ENCODE results near the gene DNAJC28.
A peak's percentile ranks its signal among the peaks of the same experiment; 100 is the strongest.

DNAJC28 gene

DNA sequence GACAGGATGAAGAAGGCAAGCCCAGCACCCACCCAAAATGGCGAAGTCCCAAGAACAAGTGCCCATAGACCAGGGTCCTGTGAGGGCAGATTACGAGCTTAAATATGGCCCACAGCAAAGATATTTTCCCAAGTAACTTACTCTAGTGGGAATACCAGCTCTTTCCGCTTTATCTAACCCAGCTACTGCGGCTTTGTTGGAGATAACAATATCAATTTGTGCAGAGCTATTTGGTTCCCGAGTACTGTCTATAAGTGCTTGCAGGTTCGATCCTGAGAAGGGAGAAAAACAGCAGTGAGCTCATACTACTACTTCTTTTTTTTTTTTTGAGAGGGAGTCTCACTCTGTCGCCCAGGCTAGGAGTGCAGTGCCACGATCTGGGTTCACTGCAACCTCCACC, 14.3 kb upstream of the DNAJC28 start:
- TF ChIP-seq, protein P1, sequence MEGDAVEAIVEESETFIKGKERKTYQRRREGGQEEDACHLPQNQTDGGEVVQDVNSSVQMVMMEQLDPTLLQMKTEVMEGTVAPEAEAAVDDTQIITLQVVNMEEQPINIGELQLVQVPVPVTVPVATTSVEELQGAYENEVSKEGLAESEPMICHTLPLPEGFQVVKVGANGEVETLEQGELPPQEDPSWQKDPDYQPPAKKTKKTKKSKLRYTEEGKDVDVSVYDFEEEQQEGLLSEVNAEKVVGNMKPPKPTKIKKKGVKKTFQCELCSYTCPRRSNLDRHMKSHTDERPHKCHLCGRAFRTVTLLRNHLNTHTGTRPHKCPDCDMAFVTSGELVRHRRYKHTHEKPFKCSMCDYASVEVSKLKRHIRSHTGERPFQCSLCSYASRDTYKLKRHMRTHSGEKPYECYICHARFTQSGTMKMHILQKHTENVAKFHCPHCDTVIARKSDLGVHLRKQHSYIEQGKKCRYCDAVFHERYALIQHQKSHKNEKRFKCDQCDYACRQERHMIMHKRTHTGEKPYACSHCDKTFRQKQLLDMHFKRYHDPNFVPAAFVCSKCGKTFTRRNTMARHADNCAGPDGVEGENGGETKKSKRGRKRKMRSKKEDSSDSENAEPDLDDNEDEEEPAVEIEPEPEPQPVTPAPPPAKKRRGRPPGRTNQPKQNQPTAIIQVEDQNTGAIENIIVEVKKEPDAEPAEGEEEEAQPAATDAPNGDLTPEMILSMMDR (conservative IDR thresholded peaks at IDR 0.05; ENCODE audit: low read length), result no peak
- DNase-seq (ENCODE audit: low read depth), result no peak
- H3K4me3 ChIP-seq (ENCODE audit: low read length), result no peak overlapping the region

DNA sequence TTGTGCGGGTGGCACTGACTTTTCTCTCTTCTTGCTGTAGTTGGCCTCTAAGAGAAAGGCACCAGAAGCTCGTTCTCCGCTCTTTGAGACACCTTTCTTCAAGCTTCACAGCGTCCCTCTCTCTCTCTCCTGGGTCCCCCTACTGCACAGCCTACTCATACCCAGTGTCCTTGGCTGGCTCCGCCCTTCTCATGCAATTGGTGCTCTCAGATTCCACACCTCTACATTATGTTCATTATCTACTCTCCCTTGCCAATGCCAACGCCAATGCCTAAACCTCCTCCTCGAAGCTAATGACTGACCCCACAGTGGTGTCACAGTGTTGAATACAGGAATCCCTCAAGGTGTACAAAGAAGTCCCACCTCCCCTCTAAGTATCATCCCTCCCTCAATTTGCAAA, 4.8 kb upstream of the DNAJC28 start:
- TF ChIP-seq, protein P1 (conservative IDR thresholded peaks at IDR 0.05; ENCODE audit: low read length), result no peak
- H3K4me3 ChIP-seq (ENCODE audit: low read length), result no peak overlapping the region
- DNase-seq (ENCODE audit: low read depth), result no peak

DNA sequence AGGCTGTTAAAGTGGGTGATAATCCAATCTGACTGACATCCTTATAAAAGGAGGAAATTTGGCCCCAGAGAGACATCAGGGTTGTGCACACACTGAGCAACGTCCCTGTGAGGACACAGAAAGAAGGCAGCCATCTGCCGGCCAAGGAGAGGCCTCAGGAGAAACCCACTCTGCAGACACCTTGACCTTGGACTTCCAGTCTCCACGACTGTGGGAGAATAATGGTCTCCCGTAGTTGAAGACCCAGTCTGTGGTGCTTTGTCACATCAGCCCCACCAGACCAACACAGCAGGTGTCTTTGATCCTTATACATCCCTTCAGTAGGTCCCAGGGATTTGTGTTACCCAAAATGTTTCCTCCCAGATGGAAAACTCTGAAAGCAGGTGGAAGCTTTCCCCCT, 4.2 kb upstream of the DNAJC28 start:
- TF ChIP-seq, protein P1 (conservative IDR thresholded peaks at IDR 0.05; ENCODE audit: low read length), result no peak
- DNase-seq (ENCODE audit: low read depth), result no peak

DNA sequence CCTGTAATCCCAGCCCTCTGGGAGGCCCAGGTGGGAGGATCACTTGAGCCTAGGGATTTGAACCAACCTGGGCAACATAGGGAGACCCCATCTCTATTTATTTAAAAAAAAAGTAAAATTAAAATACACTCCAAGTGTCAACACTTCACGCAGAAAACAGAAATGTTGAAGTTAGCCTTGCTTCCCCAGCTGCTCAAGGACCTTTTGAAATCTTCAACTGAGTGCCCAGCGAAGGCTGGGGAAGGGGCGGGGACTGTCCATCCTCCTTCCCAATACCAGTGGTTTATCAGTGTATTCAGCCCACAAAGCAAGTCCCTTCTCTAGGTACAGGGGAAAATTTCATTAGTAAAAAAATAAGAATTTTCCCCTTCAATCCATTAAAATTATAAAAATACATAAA, 2.2 kb upstream of the DNAJC28 start:
- DNase-seq (ENCODE audit: low read depth), result no peak
- TF ChIP-seq, protein P1 (conservative IDR thresholded peaks at IDR 0.05; ENCODE audit: low read length), result no peak
- H3K4me3 ChIP-seq (ENCODE audit: low read length), result no peak overlapping the region

More for the DNA sequence above, 4.2 kb upstream of the DNAJC28 start:
- no peak overlapping the region for H3K4me3 ChIP-seq (ENCODE audit: low read length)

DNA sequence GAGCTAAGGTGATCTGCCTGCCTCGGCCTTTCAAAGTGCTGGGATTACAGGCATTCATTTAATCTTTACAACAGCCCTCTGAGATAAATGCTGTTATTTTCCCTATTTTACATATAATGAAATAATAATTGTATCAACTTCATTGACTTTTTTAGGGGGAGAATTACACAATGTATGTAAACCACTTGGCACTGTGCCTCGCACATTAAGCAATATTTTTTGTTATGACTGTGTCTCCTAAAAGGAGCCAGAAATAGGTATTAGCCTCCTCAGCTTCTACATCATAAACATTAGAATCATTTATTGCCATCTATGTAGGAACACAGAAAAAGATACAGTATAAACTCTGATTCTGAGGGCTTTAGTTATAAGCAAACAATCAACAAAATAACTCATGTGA, 1.1 kb upstream of the DNAJC28 start:
- DNase-seq (ENCODE audit: low read depth), result peak; percentile 17
- TF ChIP-seq, protein P1 (conservative IDR thresholded peaks at IDR 0.05; ENCODE audit: low read length), result no peak
- H3K4me3 ChIP-seq (ENCODE audit: low read length), result no peak overlapping the region

DNA sequence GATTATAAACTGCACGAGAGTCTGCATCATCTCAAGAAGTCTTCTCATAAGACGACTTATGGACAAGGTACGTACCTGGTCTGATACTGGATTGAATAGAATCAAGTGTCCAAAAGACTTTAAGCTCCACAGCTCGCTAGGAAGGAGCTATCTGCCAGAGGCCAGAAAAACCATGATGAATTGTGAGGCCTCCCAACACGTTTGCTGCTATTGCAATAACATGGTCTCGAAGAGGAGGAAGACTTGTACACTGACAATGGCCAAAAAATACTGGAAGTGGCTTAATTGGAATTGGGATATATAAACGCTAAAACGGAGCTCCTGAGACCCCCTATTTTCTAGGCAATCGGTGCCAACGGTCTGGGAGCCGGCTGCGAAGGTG, 534 bp downstream of the DNAJC28 start:
- DNase-seq (ENCODE audit: low read depth), result no peak
- peak overlapping the region; percentile 76 for H3K4me3 ChIP-seq (ENCODE audit: low read length)
- TF ChIP-seq, protein P1 (conservative IDR thresholded peaks at IDR 0.05; ENCODE audit: low read length), result no peak

DNA sequence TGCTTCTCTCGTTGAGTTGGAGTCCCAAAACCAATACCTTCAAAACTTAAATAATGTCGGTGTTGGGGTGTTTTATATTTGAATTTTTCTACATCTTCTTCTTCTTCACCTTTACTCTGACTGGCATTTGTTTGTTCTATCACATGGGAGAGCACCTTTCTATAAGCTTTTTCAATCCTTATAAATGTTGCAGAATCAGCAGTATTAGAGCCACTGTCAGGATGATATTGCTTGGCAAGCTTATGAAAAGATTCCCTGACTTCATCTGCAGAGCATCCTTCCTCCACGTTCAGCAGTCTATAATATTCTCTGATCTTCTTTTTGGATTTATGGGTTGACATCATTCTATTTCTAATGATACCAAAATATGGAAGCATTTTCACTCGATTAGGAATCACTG, 2.6 kb downstream of the DNAJC28 start:
- DNase-seq (ENCODE audit: low read depth), result no peak
- TF ChIP-seq, protein P1 (conservative IDR thresholded peaks at IDR 0.05; ENCODE audit: low read length), result no peak
- H3K4me3 ChIP-seq (ENCODE audit: low read length), result no peak overlapping the region

All from AG10803 (cell line).